Measurements from ENCODE around the gene NDUFAF7. TPM values are rescaled to one million over a fixed set of nuclear protein-coding genes. Genes with fewer than 3 reads are reported as not detected.

NDUFAF7 gene
- total and polyA plus RNA-seq, 9 of the 15 experiments (the other 6 are each of a cell fraction or from before 2014, with no cell fraction given): 14.9 to 41.6 (median 23.9) TPM

DNA sequence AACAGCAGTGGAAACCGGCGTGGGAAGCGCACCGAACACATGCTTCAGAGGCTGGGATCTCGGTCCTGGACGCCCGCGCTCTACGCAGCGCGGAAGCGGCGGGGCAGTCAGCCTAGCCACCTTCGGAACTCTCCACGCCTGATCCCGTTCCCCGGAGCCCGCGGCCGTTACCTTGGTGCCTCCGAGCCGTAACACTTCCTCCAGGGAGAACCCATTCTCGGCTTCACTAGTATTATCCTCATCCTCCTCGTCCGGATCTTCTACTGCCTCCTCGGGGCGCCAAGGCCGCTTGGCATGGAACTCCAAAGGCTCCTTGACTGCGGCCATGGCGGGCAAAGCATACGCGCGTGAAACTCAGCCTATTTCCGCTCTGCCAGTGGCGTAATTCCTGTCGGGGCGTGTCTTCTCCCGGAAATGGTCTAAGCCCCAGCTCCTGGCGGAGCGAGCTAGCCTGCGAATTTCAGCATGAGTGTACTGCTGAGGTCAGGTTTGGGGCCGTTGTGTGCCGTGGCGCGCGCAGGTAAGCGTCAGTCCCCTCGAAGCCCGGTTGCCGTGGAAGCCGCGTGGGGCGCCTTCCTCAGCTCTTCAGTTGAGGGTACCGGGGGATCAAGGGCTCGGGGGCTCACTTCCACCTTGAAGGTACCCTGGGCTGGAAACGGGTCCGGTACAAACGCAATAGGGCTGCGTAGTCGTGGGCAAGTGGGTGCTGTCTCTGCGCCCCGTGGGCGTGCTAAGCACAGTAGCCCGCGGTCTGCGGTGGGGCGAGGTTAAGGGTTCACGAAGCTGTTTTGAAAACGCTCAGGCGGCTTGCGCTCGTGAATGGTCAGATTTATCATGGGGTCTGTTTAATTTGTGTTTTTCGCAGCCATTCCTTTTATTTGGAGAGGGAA lies at the start of gene NDUFAF7, which contains the start of gene CEBPZ (continued):
- TF ChIP-seq, protein P1, sequence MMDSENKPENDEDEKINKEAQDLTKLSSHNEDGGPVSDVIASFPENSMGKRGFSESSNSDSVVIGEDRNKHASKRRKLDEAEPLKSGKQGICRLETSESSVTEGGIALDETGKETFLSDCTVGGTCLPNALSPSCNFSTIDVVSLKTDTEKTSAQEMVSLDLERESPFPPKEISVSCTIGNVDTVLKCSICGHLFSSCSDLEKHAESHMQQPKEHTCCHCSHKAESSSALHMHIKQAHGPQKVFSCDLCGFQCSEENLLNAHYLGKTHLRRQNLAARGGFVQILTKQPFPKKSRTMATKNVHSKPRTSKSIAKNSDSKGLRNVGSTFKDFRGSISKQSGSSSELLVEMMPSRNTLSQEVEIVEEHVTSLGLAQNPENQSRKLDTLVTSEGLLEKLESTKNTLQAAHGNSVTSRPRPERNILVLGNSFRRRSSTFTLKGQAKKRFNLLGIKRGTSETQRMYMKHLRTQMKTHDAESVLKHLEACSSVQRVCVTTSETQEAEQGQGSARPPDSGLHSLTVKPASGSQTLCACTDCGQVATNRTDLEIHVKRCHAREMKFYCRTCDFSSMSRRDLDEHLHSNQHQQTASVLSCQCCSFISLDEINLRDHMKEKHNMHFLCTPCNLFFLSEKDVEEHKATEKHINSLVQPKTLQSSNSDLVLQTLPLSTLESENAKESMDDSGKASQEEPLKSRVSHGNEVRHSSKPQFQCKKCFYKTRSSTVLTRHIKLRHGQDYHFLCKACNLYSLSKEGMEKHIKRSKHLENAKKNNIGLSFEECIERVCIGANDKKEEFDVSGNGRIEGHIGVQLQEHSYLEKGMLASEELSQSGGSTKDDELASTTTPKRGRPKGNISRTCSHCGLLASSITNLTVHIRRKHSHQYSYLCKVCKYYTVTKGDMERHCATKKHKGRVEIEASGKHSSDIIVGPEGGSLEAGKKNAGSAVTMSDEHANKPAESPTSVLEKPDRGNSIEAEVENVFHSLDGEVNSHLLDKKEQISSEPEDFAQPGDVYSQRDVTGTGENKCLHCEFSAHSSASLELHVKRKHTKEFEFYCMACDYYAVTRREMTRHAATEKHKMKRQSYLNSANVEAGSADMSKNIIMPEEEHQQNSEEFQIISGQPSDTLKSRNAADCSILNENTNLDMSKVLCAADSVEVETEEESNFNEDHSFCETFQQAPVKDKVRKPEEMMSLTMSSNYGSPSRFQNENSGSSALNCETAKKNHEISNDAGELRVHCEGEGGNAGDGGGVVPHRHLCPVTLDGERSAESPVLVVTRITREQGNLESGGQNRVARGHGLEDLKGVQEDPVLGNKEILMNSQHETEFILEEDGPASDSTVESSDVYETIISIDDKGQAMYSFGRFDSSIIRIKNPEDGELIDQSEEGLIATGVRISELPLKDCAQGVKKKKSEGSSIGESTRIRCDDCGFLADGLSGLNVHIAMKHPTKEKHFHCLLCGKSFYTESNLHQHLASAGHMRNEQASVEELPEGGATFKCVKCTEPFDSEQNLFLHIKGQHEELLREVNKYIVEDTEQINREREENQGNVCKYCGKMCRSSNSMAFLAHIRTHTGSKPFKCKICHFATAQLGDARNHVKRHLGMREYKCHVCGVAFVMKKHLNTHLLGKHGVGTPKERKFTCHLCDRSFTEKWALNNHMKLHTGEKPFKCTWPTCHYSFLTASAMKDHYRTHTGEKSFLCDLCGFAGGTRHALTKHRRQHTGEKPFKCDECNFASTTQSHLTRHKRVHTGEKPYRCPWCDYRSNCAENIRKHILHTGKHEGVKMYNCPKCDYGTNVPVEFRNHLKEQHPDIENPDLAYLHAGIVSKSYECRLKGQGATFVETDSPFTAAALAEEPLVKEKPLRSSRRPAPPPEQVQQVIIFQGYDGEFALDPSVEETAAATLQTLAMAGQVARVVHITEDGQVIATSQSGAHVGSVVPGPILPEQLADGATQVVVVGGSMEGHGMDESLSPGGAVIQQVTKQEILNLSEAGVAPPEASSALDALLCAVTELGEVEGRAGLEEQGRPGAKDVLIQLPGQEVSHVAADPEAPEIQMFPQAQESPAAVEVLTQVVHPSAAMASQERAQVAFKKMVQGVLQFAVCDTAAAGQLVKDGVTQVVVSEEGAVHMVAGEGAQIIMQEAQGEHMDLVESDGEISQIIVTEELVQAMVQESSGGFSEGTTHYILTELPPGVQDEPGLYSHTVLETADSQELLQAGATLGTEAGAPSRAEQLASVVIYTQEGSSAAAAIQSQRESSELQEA (IDR thresholded peaks at IDR 0.05; ENCODE audit: low read depth): no peak
- TF ChIP-seq, protein P2, sequence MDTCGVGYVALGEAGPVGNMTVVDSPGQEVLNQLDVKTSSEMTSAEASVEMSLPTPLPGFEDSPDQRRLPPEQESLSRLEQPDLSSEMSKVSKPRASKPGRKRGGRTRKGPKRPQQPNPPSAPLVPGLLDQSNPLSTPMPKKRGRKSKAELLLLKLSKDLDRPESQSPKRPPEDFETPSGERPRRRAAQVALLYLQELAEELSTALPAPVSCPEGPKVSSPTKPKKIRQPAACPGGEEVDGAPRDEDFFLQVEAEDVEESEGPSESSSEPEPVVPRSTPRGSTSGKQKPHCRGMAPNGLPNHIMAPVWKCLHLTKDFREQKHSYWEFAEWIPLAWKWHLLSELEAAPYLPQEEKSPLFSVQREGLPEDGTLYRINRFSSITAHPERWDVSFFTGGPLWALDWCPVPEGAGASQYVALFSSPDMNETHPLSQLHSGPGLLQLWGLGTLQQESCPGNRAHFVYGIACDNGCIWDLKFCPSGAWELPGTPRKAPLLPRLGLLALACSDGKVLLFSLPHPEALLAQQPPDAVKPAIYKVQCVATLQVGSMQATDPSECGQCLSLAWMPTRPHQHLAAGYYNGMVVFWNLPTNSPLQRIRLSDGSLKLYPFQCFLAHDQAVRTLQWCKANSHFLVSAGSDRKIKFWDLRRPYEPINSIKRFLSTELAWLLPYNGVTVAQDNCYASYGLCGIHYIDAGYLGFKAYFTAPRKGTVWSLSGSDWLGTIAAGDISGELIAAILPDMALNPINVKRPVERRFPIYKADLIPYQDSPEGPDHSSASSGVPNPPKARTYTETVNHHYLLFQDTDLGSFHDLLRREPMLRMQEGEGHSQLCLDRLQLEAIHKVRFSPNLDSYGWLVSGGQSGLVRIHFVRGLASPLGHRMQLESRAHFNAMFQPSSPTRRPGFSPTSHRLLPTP (IDR thresholded peaks at IDR 0.05; ENCODE audit: borderline replicate concordance, extremely low read depth, insufficient read length): no peak
- TF ChIP-seq CBFA2T3 (IDR thresholded peaks at IDR 0.05): no peak; the same call in 1 of the 2 replicates
- TF ChIP-seq, protein P3, sequence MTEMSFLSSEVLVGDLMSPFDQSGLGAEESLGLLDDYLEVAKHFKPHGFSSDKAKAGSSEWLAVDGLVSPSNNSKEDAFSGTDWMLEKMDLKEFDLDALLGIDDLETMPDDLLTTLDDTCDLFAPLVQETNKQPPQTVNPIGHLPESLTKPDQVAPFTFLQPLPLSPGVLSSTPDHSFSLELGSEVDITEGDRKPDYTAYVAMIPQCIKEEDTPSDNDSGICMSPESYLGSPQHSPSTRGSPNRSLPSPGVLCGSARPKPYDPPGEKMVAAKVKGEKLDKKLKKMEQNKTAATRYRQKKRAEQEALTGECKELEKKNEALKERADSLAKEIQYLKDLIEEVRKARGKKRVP (CRISPR knock-in tag; IDR thresholded peaks at IDR 0.05): no peak
- TF ChIP-seq, protein P4, sequence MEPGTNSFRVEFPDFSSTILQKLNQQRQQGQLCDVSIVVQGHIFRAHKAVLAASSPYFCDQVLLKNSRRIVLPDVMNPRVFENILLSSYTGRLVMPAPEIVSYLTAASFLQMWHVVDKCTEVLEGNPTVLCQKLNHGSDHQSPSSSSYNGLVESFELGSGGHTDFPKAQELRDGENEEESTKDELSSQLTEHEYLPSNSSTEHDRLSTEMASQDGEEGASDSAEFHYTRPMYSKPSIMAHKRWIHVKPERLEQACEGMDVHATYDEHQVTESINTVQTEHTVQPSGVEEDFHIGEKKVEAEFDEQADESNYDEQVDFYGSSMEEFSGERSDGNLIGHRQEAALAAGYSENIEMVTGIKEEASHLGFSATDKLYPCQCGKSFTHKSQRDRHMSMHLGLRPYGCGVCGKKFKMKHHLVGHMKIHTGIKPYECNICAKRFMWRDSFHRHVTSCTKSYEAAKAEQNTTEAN (CRISPR knock-in tag; IDR thresholded peaks at IDR 0.05): 0 out of 2 replicates have a peak, but pooled peaks have one; percentile 45
- TF ChIP-seq ZFP30 (CRISPR knock-in tag; IDR thresholded peaks at IDR 0.05; ENCODE audit: borderline replicate concordance): no peak
- no peak for TF ChIP-seq CBX2 (IDR thresholded peaks at IDR 0.05; ENCODE audit: insufficient read depth, low read length, poor library complexity, severe bottlenecking)
- TF ChIP-seq CHCHD3 (CRISPR knock-in tag; IDR thresholded peaks at IDR 0.05): no peak
- 0 out of 4 replicates have a peak, but pooled peaks of 1 of the 2 experiments have one; percentile 16 for TF ChIP-seq FOXK2 (conservative IDR thresholded peaks at IDR 0.05 in 1 of 2, IDR thresholded peaks at IDR 0.05 in 1 of 2; ENCODE audit: low read depth in 2 of 2)
- no peak for TF ChIP-seq ZNF77 (CRISPR knock-in tag; IDR thresholded peaks at IDR 0.05)
- 0 out of 2 replicates have a peak, but pooled peaks have one; percentile 26 for TF ChIP-seq RFX1 (IDR thresholded peaks at IDR 0.05)
- TF ChIP-seq PML (IDR thresholded peaks at IDR 0.05; ENCODE audit: low read length): peak; percentile 85
- no peak for TF ChIP-seq TFAM (CRISPR knock-in tag; conservative IDR thresholded peaks at IDR 0.05)

All from K562 (cell line).